ENCODE measurements around the gene WNT16. TPM values are rescaled to one million over a fixed set of nuclear protein-coding genes. Genes with fewer than 3 reads are reported as not detected.

The WNT16 gene
- total RNA-seq, 1 donor from 2014 or later = not detected

GRCh38 chr7:121373177-121373576 is 44.4 kb downstream of the WNT16 start:
- Mint-ChIP-seq H3K4me3 (ENCODE audit: unreplicated experiment) (no peak overlapping the region), H3K9me3 (ENCODE audit: low read depth) (no peaks in the 10 kb centered on the region), H3K4me1 (ENCODE audit: low read depth) (peaks cover 31% of the 10 kb centered on the region), H3K27ac (ENCODE audit: unreplicated experiment) (no peak overlapping the region), H3K27me3 (ENCODE audit: low read depth) (no peaks in the 10 kb centered on the region), H3K36me3 (ENCODE audit: low read depth) (peaks cover 10% of the 10 kb centered on the region)
- TF ChIP-seq, protein P1, sequence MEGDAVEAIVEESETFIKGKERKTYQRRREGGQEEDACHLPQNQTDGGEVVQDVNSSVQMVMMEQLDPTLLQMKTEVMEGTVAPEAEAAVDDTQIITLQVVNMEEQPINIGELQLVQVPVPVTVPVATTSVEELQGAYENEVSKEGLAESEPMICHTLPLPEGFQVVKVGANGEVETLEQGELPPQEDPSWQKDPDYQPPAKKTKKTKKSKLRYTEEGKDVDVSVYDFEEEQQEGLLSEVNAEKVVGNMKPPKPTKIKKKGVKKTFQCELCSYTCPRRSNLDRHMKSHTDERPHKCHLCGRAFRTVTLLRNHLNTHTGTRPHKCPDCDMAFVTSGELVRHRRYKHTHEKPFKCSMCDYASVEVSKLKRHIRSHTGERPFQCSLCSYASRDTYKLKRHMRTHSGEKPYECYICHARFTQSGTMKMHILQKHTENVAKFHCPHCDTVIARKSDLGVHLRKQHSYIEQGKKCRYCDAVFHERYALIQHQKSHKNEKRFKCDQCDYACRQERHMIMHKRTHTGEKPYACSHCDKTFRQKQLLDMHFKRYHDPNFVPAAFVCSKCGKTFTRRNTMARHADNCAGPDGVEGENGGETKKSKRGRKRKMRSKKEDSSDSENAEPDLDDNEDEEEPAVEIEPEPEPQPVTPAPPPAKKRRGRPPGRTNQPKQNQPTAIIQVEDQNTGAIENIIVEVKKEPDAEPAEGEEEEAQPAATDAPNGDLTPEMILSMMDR (IDR thresholded peaks at IDR 0.05) = peak; percentile 25
- no peak for DNase-seq (ENCODE audit: low spot score)

DNA sequence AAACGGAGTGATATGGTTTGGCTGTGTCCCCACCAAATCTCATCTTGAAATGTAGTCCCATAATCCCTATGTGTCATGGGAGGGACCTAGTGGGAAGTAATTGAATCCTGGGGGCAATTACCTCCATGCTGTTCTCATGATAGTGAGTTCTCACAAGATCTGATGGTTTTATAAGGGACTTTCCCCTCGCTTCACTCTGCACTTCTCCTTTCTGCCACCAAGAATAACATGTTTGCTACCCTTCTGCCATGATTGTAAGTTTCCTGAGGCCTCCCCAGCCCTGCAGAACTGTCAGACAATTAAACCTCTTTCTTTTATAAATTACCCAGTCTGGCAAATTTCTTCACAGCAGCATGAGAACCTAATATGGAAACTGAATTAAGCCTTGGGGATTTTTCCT is 48.2 kb downstream of the WNT16 start:
- Mint-ChIP-seq H3K9me3 (ENCODE audit: low read depth) (no peaks in the 10 kb centered on the region), H3K27ac (ENCODE audit: unreplicated experiment) (no peak overlapping the region), H3K36me3 (ENCODE audit: low read depth) (peaks cover 7% of the 10 kb centered on the region), H3K27me3 (ENCODE audit: low read depth) (no peaks in the 10 kb centered on the region), H3K4me3 (ENCODE audit: unreplicated experiment) (no peak overlapping the region), H3K4me1 (ENCODE audit: low read depth) (peaks cover 14% of the 10 kb centered on the region)
- DNase-seq (ENCODE audit: low spot score) = no peak
- TF ChIP-seq, protein P1 (IDR thresholded peaks at IDR 0.05) = no peak

DNA sequence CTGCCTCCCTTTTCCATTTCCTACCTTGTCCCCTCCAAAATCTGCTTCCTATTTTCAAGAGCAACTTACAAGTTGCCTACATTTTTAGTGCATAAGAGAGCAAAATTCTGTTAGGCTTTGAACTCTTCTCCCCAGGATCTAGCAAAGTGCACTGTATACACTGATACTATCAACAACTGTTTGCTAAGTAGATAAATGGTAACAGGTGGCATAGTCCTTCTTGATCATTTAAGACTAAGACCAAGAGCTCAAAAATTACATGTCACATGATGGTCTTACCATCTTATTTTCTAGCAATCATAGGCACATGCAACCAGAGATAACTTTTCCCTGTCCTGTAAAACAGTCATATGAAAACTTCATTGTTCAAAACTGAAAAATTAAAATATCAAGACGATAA is 51.1 kb downstream of the WNT16 start:
- Mint-ChIP-seq H3K27ac (ENCODE audit: unreplicated experiment) (no peak overlapping the region), H3K4me3 (ENCODE audit: unreplicated experiment) (no peak overlapping the region), H3K36me3 (ENCODE audit: low read depth) (peaks cover 7% of the 10 kb centered on the region), H3K4me1 (ENCODE audit: low read depth) (peaks cover 14% of the 10 kb centered on the region), H3K9me3 (ENCODE audit: low read depth) (no peaks in the 10 kb centered on the region), H3K27me3 (ENCODE audit: low read depth) (no peaks in the 10 kb centered on the region)
- TF ChIP-seq, protein P1 (IDR thresholded peaks at IDR 0.05) = no peak
- no peak for DNase-seq (ENCODE audit: low spot score)

DNA sequence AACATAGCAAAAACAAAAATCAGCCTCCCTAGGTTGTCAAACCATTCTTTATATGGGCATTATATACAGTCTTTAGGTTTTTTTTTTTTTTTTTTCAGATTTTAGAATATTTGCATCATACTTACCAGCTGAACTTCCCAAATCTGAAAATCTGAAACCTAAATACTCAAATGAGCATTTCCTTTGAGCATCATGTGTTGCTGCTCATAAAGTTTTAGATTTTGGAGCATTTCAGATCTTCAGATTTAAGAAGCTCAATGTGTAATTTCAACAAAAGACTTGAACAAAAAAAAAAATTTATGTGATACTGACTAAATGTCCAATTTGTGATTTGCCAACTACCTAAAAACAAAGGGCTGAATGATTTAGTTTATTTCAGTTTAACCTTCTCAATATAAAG is 53.7 kb downstream of the WNT16 start:
- no peak for DNase-seq (ENCODE audit: low spot score)
- peaks cover 32% of the 10 kb centered on the region for H3K4me1 Mint-ChIP-seq (ENCODE audit: low read depth)
- no peaks in the 10 kb centered on the region for H3K36me3 Mint-ChIP-seq (ENCODE audit: low read depth)
- H3K4me3 Mint-ChIP-seq (ENCODE audit: unreplicated experiment) = no peak overlapping the region
- no peaks in the 10 kb centered on the region for H3K9me3 Mint-ChIP-seq (ENCODE audit: low read depth)
- H3K27me3 Mint-ChIP-seq (ENCODE audit: low read depth) = no peaks in the 10 kb centered on the region
- TF ChIP-seq, protein P1 (IDR thresholded peaks at IDR 0.05) = no peak
- no peak overlapping the region for H3K27ac Mint-ChIP-seq (ENCODE audit: unreplicated experiment)

- Mint-ChIP-seq H3K27me3 (ENCODE audit: low read depth) (no peaks in the 10 kb centered on the region), H3K9me3 (ENCODE audit: low read depth) (no peaks in the 10 kb centered on the region), H3K4me3 (ENCODE audit: unreplicated experiment) (no peak overlapping the region), H3K27ac (ENCODE audit: unreplicated experiment) (no peak overlapping the region), H3K36me3 (ENCODE audit: low read depth) (no peaks in the 10 kb centered on the region), H3K4me1 (ENCODE audit: low read depth) (peaks cover 39% of the 10 kb centered on the region)
- TF ChIP-seq, protein P1 (IDR thresholded peaks at IDR 0.05) = no peak
- DNase-seq (ENCODE audit: low spot score) = no peak
Observed at GRCh38 chr7:121383235-121383910, 54.6 kb downstream of the WNT16 start.
